SK-N-SH treated with all-trans-retinoic acid at 6 μM for 48 hours (cell line): Measurements from ENCODE around the gene DDX50.

ENCODE experiments used
- ARNTL ChIP-seq: fragments of 450-650 bp; formaldehyde crosslinking; IDR thresholded peaks from 2 replicates; pipeline ENCODE4 v1.5.0; 2020; ENCODE audit warnings: low read depth, mild to moderate bottlenecking, moderate library complexity, borderline replicate concordance
- BACH2 ChIP-seq: fragments of 250-450 bp; sonication (Bioruptor Pico); IDR thresholded peaks from 2 replicates; pipeline ENCODE4 v1.9.0; 2021; ENCODE audit warnings: mild to moderate bottlenecking, borderline replicate concordance
- ESRRG ChIP-seq: fragments of 250-450 bp; sonication (Bioruptor Pico); IDR thresholded peaks from 2 replicates; pipeline ENCODE4 v1.6.1; 2021; ENCODE audit warnings: mild to moderate bottlenecking
- PPARA ChIP-seq: fragments of 250-450 bp; sonication (Bioruptor Pico); IDR thresholded peaks from 2 replicates; pipeline ENCODE4 v1.5.0; 2020; ENCODE audit warnings: mild to moderate bottlenecking, borderline replicate concordance
- ZFP3 ChIP-seq: fragments of 250-450 bp; sonication (Bioruptor Pico); IDR thresholded peaks from 2 replicates; pipeline ENCODE4 v1.5.0; 2020; ENCODE audit warnings: mild to moderate bottlenecking, moderate library complexity
- ZFP30 ChIP-seq: fragments of 450-650 bp; formaldehyde crosslinking; IDR thresholded peaks from 2 replicates; pipeline ENCODE4 v1.5.0; 2022; ENCODE audit warnings: mild to moderate bottlenecking, moderate library complexity
- ZNF565 ChIP-seq: fragments of 450-650 bp; formaldehyde crosslinking; conservative IDR thresholded peaks from 2 replicates; pipeline ENCODE4 v1.5.0; 2020; ENCODE audit warnings: low read depth, mild to moderate bottlenecking, moderate library complexity
- ZNF70 ChIP-seq: fragments of 450-650 bp; formaldehyde crosslinking; IDR thresholded peaks from 2 replicates; pipeline ENCODE4 v1.5.0; 2020; ENCODE audit warnings: mild to moderate bottlenecking, moderate library complexity

DNA sequence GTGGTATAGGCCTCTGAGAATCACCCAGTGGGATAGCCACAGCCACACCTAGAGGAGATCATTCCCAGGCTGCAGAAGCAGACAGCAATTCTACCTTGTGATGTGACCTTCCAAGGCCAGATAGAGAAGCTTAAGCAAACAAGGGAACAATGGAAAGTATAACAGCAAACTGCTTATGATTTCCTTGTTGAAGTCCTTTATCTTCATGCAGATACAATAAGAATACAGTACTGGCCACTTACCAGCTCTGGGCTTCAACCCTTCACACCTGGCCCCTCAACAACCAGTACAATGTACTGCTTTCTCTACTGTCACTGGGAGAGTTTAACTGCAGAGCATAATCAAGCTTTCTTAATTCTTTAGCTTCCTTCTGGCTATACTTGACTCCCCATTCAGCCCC, 22.6 kb upstream of the DDX50 start:
- TF ChIP-seq ZNF565 (no peak), BACH2 (no peak), ZNF70 (CRISPR knock-in tag) (no peak), PPARA (no peak), ESRRG (CRISPR knock-in tag) (no peak), ARNTL (CRISPR knock-in tag) (no peak), ZFP3 (CRISPR knock-in tag) (no peak), ZFP30 (no peak)
